Measurements from ENCODE around the gene PROCA1. TPM values are rescaled to one million over a fixed set of nuclear protein-coding genes. Genes with fewer than 3 reads are reported as not detected.

Gene PROCA1
- total RNA-seq, 1 donor from 2014 or later: 12.0 TPM

GRCh38 chr17:28704219-28704858, 7.3 kb downstream of the PROCA1 start:
- Mint-ChIP-seq H3K36me3 (ENCODE audit: low read depth, unreplicated experiment) (peaks cover 57% of the 10 kb centered on the region), H3K27me3 (ENCODE audit: unreplicated experiment) (peaks cover 14% of the 10 kb centered on the region), H3K4me1 (ENCODE audit: unreplicated experiment) (peaks cover 15% of the 10 kb centered on the region), H3K9me3 (ENCODE audit: unreplicated experiment) (no peaks in the 10 kb centered on the region), H3K4me3 (ENCODE audit: unreplicated experiment) (no peak overlapping the region), H3K27ac (ENCODE audit: unreplicated experiment) (no peak overlapping the region)
- TF ChIP-seq, protein P1, sequence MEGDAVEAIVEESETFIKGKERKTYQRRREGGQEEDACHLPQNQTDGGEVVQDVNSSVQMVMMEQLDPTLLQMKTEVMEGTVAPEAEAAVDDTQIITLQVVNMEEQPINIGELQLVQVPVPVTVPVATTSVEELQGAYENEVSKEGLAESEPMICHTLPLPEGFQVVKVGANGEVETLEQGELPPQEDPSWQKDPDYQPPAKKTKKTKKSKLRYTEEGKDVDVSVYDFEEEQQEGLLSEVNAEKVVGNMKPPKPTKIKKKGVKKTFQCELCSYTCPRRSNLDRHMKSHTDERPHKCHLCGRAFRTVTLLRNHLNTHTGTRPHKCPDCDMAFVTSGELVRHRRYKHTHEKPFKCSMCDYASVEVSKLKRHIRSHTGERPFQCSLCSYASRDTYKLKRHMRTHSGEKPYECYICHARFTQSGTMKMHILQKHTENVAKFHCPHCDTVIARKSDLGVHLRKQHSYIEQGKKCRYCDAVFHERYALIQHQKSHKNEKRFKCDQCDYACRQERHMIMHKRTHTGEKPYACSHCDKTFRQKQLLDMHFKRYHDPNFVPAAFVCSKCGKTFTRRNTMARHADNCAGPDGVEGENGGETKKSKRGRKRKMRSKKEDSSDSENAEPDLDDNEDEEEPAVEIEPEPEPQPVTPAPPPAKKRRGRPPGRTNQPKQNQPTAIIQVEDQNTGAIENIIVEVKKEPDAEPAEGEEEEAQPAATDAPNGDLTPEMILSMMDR (IDR thresholded peaks at IDR 0.05; ENCODE audit: unreplicated experiment): no peak
- DNase-seq (ENCODE audit: low spot score): no peak

GRCh38 chr17:28703552-28704218, 8.0 kb downstream of the PROCA1 start:
- Mint-ChIP-seq H3K27me3 (ENCODE audit: unreplicated experiment) (peaks cover 13% of the 10 kb centered on the region), H3K36me3 (ENCODE audit: low read depth, unreplicated experiment) (peaks cover 64% of the 10 kb centered on the region), H3K27ac (ENCODE audit: unreplicated experiment) (peak overlapping the region; percentile 77), H3K4me3 (ENCODE audit: unreplicated experiment) (peak overlapping the region; percentile 79), H3K9me3 (ENCODE audit: unreplicated experiment) (no peaks in the 10 kb centered on the region), H3K4me1 (ENCODE audit: unreplicated experiment) (peaks cover 15% of the 10 kb centered on the region)
- DNase-seq (ENCODE audit: low spot score): no peak
- TF ChIP-seq, protein P1 (IDR thresholded peaks at IDR 0.05; ENCODE audit: unreplicated experiment): no peak

DNA sequence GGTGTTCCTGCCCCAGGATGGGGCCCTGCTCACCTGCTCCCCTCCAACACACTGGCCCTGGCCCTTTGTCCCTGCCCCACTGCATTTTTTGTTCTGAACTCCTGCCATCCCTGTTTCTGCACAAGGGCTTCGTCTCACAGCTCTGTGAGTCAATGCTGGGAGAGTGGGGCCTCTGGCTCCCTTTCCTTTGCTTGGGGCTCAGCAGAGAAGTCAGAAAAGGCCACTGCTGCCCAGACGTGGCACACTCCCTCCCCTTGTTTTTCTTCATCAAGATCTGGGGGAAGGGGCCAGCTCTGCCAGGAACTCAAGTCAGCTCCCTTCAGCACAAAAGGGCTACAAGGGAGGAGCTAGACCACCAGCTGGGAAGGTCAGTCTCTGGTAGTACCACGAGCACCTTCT, 8.9 kb downstream of the PROCA1 start:
- no peak for DNase-seq (ENCODE audit: low spot score)
- Mint-ChIP-seq H3K9me3 (ENCODE audit: unreplicated experiment) (no peaks in the 10 kb centered on the region), H3K27me3 (ENCODE audit: unreplicated experiment) (peaks cover 10% of the 10 kb centered on the region), H3K4me1 (ENCODE audit: unreplicated experiment) (peaks cover 15% of the 10 kb centered on the region), H3K4me3 (ENCODE audit: unreplicated experiment) (peak overlapping the region; percentile 53), H3K36me3 (ENCODE audit: low read depth, unreplicated experiment) (peaks cover 66% of the 10 kb centered on the region), H3K27ac (ENCODE audit: unreplicated experiment) (no peak overlapping the region)
- TF ChIP-seq, protein P1 (IDR thresholded peaks at IDR 0.05; ENCODE audit: unreplicated experiment): no peak

- H3K36me3 Mint-ChIP-seq (ENCODE audit: low read depth, unreplicated experiment): peaks cover 66% of the 10 kb centered on the region
- H3K27me3 Mint-ChIP-seq (ENCODE audit: unreplicated experiment): peaks cover 10% of the 10 kb centered on the region
- DNase-seq (ENCODE audit: low spot score): no peak
- peak overlapping the region; percentile 53 for H3K4me3 Mint-ChIP-seq (ENCODE audit: unreplicated experiment)
- peak overlapping the region; percentile 70 for H3K27ac Mint-ChIP-seq (ENCODE audit: unreplicated experiment)
- no peaks in the 10 kb centered on the region for H3K9me3 Mint-ChIP-seq (ENCODE audit: unreplicated experiment)
- TF ChIP-seq, protein P1 (IDR thresholded peaks at IDR 0.05; ENCODE audit: unreplicated experiment): no peak
- H3K4me1 Mint-ChIP-seq (ENCODE audit: unreplicated experiment): peaks cover 13% of the 10 kb centered on the region
These were observed 9.5 kb downstream of the PROCA1 start for GRCh38 chr17:28702026-28702751.

Measured in endothelial cell (in vitro differentiated cells).